Glutamatergic neuron (in vitro differentiated cells): ENCODE results near the gene TAF1B. TPM values are rescaled to one million over a fixed set of nuclear protein-coding genes. Genes with fewer than 3 reads are reported as not detected.

ENCODE experiments used
- DNase-seq: peaks from one replicate; pipeline ENCODE4 v3.0.0; 2022
- H3K27ac Mint-ChIP-seq: one replicate; pipeline ENCODE4 v1.8.0; 2020; ENCODE audit warnings: mild to moderate bottlenecking, mixed read lengths, inconsistent platforms; ENCODE audit not compliant: unreplicated experiment
- H3K27me3 Mint-ChIP-seq: one replicate; pipeline ENCODE4 v1.8.0; 2020; ENCODE audit warnings: mild to moderate bottlenecking, moderate library complexity, mixed read lengths, inconsistent platforms; ENCODE audit not compliant: unreplicated experiment
- H3K36me3 Mint-ChIP-seq: one replicate; pipeline ENCODE4 v1.8.0; 2020; ENCODE audit warnings: mild to moderate bottlenecking, mixed read lengths, inconsistent platforms; ENCODE audit not compliant: unreplicated experiment
- H3K4me1 Mint-ChIP-seq: one replicate; pipeline ENCODE4 v1.8.0; 2020; ENCODE audit warnings: mild to moderate bottlenecking, low read depth, mixed read lengths, inconsistent platforms; ENCODE audit not compliant: unreplicated experiment
- H3K4me3 Mint-ChIP-seq: one replicate; pipeline ENCODE4 v1.8.0; 2020; ENCODE audit warnings: mild to moderate bottlenecking, mixed read lengths, inconsistent platforms; ENCODE audit not compliant: unreplicated experiment
- H3K9me3 Mint-ChIP-seq: one replicate; pipeline ENCODE4 v1.8.0; 2020; ENCODE audit warnings: mild to moderate bottlenecking, moderate library complexity, mixed read lengths, inconsistent platforms; ENCODE audit not compliant: unreplicated experiment
- total RNA-seq: library from RNA; stranded (reverse); fragmentation: NEBNext Ultra II Directional; extraction: Animal tissue kit (Norgen Biotek cat#: 25700); gene quantifications from one replicate; pipeline ENCODE4 v1.2.1, GENCODE V29; 2021; ENCODE audit not compliant: unreplicated experiment
- TF ChIP-seq, protein P1 (sequence below): fragments of 200-600 bp; sonication (generic); IDR thresholded peaks from one replicate; pipeline ENCODE4 v1.5.0; 2021; ENCODE audit not compliant: partially characterized antibody, unreplicated experiment

The TAF1B gene
- total RNA-seq, 1 donor from 2014 or later: 16.7 TPM

DNA sequence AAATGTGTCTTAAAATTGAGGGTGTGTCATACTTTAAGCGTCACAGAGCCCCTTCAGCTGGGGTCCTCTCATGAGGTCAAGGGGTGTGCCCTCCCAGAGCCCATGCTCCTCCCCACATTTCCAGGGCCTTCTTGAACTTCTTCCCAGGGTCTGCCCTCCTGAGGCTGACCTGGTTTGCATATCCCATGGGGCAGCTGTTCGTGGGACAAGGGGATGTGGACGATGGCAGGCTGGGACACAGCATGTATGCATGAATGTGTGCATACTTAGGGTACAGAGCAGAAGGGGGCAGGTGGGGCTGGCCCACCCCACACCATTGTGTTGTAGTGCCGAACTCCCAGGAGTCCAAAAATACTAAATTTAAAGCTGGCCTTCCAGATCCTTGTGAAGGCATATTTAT is 46.2 kb upstream of the TAF1B start:
- Mint-ChIP-seq H3K36me3 (no peaks in the 10 kb centered on the region), H3K9me3 (no peaks in the 10 kb centered on the region), H3K27me3 (peaks cover 6% of the 10 kb centered on the region), H3K27ac (no peak overlapping the region), H3K4me1 (peaks cover 3% of the 10 kb centered on the region), H3K4me3 (no peak overlapping the region)
- no peak for DNase-seq
- TF ChIP-seq, protein P1, sequence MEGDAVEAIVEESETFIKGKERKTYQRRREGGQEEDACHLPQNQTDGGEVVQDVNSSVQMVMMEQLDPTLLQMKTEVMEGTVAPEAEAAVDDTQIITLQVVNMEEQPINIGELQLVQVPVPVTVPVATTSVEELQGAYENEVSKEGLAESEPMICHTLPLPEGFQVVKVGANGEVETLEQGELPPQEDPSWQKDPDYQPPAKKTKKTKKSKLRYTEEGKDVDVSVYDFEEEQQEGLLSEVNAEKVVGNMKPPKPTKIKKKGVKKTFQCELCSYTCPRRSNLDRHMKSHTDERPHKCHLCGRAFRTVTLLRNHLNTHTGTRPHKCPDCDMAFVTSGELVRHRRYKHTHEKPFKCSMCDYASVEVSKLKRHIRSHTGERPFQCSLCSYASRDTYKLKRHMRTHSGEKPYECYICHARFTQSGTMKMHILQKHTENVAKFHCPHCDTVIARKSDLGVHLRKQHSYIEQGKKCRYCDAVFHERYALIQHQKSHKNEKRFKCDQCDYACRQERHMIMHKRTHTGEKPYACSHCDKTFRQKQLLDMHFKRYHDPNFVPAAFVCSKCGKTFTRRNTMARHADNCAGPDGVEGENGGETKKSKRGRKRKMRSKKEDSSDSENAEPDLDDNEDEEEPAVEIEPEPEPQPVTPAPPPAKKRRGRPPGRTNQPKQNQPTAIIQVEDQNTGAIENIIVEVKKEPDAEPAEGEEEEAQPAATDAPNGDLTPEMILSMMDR: no peak

DNA sequence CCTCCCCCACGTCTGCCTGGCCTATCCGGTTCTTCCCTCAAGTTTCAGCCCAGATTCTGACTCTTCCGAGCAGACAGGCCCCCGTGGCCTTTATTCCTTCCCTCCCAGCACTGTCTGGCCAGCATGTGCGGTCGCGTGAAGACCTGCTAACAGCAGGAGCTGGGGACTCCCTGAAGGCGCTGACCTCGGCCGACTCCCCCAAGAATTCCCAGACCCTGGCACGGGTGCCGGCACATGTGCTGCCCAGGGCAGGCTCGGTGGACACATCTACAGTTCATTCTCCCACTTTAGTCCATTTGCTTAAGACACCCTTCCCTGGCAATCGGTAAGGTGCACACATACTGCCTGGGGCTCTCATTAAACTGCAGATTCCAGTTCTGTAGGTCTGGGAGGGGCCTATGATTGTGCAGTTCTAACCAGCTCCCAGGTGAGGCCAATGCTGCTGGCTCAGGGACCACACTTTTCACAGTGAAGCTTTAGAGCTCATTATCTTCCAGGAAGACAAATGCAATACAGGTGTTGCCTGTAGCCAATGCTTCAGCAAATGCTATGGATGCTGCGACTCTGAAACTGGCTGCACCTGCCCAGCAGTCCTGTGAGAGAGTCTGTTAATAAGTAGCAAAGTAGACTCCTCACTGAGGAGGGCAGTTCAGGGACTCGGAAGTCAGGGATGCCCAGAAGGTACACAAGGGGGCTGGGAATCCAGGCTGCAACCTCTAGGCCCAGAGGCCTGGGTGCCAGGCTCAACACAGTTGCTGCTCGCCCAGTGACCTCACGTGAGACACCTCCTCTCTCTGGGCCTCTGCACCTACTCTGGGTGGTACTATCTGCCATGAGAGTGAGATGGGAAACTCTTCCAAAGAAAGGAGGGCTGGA is 45.4 kb upstream of the TAF1B start:
- Mint-ChIP-seq H3K27me3 (peaks cover 6% of the 10 kb centered on the region), H3K4me1 (peaks cover 3% of the 10 kb centered on the region), H3K36me3 (no peaks in the 10 kb centered on the region), H3K9me3 (no peaks in the 10 kb centered on the region), H3K27ac (no peak overlapping the region), H3K4me3 (no peak overlapping the region)
- TF ChIP-seq, protein P1: no peak
- DNase-seq: no peak

DNA sequence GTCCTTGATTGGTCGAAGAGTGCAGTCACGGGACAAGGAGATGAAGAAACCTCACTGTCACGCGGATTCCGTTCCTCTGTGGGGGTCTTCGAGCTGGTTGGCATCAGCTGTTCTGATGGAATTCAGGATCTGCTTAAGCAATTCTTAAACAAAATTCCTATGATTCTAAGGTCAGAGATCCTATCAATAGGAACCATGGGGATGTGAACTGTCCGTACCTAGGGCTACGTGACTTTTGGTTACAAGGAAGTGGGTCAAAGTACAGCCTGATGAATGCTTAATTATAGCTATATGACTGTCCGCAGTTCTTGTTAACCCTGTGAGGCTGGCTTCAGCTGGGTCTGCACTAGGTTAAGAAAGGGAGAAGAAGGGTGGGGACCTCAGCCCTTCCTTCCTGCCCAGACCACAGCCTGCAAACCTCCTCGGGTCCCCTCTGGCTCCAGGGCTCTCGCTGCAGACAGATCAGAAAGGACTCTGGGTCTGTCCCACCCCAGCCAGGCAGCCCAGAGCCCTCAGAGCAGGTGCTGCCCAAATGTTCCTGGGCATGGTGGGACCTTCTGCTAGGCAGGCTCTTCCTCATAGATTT is 44.2 kb upstream of the TAF1B start:
- Mint-ChIP-seq H3K4me1 (peaks cover 3% of the 10 kb centered on the region), H3K9me3 (no peaks in the 10 kb centered on the region), H3K27me3 (peaks cover 6% of the 10 kb centered on the region), H3K4me3 (no peak overlapping the region), H3K27ac (no peak overlapping the region), H3K36me3 (no peaks in the 10 kb centered on the region)
- no peak for DNase-seq
- TF ChIP-seq, protein P1: no peak

DNA sequence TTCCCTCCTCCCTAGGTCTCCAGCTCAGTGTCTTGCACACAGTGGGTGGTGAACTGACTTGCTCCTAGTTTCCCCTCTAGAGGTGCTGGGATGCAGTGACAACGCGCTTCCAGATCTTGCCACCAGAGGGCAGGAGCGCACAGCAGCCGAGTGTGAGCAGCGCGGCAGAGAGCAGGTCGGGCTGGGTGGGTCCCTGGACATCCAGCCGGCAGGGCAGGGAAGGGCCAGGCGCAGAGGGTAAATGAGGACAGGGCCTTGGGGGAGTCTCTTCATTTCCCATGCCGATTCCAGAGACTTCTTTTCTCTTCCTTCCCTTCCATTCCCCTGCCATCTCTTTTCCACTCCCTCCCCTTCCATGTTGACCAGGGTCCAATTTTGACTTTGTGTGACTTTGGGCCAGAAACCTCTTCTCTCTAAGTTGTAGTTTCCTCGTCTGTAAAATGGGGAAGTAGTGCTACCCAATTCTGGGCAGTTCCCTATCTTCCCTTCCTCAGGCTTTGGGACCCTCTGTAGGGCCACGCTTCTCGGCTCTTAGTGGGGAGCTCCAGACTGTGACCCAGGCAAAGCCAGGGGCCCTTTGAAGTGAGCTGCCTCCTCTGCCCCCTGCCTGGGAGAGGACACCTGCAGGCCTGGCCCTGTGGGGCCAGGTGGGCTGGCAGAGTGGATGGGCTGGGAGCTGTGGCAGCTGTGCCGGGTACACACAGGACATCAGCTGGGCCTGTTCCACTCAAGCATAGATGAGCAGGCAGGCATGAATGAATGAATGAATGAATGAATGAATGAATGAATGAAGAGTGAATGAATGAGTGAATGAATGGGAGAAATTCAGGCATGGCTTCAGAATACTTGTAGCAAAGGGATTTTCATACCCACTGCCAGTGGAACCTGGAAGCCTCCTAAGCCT is 43.3 kb upstream of the TAF1B start:
- Mint-ChIP-seq H3K4me3 (no peak overlapping the region), H3K4me1 (peaks cover 3% of the 10 kb centered on the region), H3K27me3 (peaks cover 5% of the 10 kb centered on the region), H3K9me3 (no peaks in the 10 kb centered on the region), H3K36me3 (no peaks in the 10 kb centered on the region), H3K27ac (no peak overlapping the region)
- TF ChIP-seq, protein P1: peak; percentile 91
- peak; percentile 94 for DNase-seq
